ENCODE measurements around the gene ADIPOQ. TPM values are rescaled to one million over a fixed set of nuclear protein-coding genes. Genes with fewer than 3 reads are reported as not detected.

ADIPOQ gene
- total and polyA plus RNA-seq, 2 of the 13 experiments (the other 11 are each of a cell fraction or from before 2014, with no cell fraction given), result not detected

DNA sequence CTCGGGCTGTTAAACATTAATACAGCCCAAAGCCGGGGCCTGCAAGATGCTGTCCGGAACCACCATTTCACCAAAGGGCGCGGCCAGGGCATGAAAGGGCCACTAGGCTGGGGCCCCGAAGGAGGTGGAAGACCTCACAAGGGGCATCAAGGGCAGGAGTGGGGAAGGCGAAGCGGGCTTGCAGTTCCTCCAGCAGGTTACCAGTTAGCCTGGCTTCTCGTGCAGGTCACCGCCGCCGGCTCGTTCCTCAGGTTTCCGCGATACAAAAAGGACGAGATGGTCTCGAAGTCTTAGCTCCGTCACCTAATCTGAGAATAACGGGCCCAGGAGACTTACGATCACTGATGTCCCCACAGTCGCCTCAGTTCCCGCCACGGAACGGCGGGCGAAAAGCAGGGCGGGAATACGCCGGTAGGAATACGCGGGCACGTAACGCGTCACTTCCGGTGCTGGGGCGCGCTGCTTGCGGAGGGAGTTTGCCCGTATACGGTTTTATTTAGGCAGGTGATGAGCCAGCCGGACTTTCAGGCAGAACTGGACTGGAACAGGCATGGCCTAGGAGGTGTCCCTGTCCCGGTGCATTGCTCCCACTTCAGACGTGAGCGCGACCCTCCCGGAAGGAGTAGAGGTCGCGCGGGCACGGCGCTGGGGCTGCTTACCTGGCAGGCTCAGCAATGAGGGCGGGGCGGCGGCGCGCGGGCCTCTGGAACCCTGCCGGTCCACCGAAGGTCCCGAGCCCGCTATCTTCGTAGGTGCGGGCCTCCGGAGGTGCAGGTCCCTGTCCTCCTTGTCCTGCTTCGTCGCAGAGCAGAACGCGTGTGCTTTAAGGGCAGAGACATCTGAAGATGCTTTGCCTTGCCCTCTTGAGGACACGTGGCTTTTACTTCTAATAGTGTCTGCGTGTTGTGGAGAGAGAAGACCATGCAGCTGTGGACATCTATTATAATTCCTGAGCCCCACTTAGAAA, 36.1 kb upstream of the ADIPOQ start, which contains the start of gene RFC4 (continued):
- TF ChIP-seq ZNF777 (CRISPR knock-in tag; IDR thresholded peaks at IDR 0.05) (peak; percentile 75), EHMT2 (IDR thresholded peaks at IDR 0.05; ENCODE audit: borderline replicate concordance, low read depth, low read length) (no peak), PRMT3 (CRISPR knock-in tag; IDR thresholded peaks at IDR 0.05; ENCODE audit: borderline replicate concordance, low read depth) (no peak), REPIN1 (CRISPR knock-in tag; IDR thresholded peaks at IDR 0.05; ENCODE audit: borderline replicate concordance, low read depth) (peak; percentile 76; the same call in 1 of the 2 replicates), JARID2 (CRISPR knock-in tag; IDR thresholded peaks at IDR 0.05; ENCODE audit: insufficient replicate concordance) (peak; percentile 67), FOXA1 (IDR thresholded peaks at IDR 0.05) (no peak), FOXA1 (CRISPR knock-in tag; IDR thresholded peaks at IDR 0.05) (no peak; the same call in 1 of the 2 replicates), RNF219 (CRISPR knock-in tag; IDR thresholded peaks at IDR 0.05) (peak; percentile 77; the same call in 1 of the 2 replicates), ZFX (CRISPR knock-in tag; IDR thresholded peaks at IDR 0.05; ENCODE audit: low read depth) (peak; percentile 89), ZNF747 (CRISPR knock-in tag; IDR thresholded peaks at IDR 0.05; ENCODE audit: borderline replicate concordance) (peak; percentile 95), ZNF263 (CRISPR knock-in tag; IDR thresholded peaks at IDR 0.05) (peak; percentile 24; the same call in 1 of the 2 replicates), ZNF776 (CRISPR knock-in tag; IDR thresholded peaks at IDR 0.05) (peak; percentile 92), KDM3A (CRISPR knock-in tag; IDR thresholded peaks at IDR 0.05; ENCODE audit: low read depth) (peak; percentile 59; the same call in 1 of the 2 replicates)
- TF ChIP-seq, protein P1, sequence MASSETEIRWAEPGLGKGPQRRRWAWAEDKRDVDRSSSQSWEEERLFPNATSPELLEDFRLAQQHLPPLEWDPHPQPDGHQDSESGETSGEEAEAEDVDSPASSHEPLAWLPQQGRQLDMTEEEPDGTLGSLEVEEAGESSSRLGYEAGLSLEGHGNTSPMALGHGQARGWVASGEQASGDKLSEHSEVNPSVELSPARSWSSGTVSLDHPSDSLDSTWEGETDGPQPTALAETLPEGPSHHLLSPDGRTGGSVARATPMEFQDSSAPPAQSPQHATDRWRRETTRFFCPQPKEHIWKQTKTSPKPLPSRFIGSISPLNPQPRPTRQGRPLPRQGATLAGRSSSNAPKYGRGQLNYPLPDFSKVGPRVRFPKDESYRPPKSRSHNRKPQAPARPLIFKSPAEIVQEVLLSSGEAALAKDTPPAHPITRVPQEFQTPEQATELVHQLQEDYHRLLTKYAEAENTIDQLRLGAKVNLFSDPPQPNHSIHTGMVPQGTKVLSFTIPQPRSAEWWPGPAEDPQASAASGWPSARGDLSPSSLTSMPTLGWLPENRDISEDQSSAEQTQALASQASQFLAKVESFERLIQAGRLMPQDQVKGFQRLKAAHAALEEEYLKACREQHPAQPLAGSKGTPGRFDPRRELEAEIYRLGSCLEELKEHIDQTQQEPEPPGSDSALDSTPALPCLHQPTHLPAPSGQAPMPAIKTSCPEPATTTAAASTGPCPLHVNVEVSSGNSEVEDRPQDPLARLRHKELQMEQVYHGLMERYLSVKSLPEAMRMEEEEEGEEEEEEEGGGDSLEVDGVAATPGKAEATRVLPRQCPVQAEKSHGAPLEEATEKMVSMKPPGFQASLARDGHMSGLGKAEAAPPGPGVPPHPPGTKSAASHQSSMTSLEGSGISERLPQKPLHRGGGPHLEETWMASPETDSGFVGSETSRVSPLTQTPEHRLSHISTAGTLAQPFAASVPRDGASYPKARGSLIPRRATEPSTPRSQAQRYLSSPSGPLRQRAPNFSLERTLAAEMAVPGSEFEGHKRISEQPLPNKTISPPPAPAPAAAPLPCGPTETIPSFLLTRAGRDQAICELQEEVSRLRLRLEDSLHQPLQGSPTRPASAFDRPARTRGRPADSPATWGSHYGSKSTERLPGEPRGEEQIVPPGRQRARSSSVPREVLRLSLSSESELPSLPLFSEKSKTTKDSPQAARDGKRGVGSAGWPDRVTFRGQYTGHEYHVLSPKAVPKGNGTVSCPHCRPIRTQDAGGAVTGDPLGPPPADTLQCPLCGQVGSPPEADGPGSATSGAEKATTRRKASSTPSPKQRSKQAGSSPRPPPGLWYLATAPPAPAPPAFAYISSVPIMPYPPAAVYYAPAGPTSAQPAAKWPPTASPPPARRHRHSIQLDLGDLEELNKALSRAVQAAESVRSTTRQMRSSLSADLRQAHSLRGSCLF (CRISPR knock-in tag; IDR thresholded peaks at IDR 0.05; ENCODE audit: borderline replicate concordance), result no peak
- TF ChIP-seq, protein P2, sequence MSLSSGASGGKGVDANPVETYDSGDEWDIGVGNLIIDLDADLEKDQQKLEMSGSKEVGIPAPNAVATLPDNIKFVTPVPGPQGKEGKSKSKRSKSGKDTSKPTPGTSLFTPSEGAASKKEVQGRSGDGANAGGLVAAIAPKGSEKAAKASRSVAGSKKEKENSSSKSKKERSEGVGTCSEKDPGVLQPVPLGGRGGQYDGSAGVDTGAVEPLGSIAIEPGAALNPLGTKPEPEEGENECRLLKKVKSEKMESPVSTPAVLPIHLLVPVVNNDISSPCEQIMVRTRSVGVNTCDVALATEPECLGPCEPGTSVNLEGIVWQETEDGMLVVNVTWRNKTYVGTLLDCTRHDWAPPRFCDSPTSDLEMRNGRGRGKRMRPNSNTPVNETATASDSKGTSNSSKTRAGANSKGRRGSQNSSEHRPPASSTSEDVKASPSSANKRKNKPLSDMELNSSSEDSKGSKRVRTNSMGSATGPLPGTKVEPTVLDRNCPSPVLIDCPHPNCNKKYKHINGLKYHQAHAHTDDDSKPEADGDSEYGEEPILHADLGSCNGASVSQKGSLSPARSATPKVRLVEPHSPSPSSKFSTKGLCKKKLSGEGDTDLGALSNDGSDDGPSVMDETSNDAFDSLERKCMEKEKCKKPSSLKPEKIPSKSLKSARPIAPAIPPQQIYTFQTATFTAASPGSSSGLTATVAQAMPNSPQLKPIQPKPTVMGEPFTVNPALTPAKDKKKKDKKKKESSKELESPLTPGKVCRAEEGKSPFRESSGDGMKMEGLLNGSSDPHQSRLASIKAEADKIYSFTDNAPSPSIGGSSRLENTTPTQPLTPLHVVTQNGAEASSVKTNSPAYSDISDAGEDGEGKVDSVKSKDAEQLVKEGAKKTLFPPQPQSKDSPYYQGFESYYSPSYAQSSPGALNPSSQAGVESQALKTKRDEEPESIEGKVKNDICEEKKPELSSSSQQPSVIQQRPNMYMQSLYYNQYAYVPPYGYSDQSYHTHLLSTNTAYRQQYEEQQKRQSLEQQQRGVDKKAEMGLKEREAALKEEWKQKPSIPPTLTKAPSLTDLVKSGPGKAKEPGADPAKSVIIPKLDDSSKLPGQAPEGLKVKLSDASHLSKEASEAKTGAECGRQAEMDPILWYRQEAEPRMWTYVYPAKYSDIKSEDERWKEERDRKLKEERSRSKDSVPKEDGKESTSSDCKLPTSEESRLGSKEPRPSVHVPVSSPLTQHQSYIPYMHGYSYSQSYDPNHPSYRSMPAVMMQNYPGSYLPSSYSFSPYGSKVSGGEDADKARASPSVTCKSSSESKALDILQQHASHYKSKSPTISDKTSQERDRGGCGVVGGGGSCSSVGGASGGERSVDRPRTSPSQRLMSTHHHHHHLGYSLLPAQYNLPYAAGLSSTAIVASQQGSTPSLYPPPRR (CRISPR knock-in tag; IDR thresholded peaks at IDR 0.05; ENCODE audit: borderline replicate concordance), result no peak
